OCI-LY7 (cell line): Measurements from ENCODE around the gene AHR. TPM values are rescaled to one million over a fixed set of nuclear protein-coding genes. Genes with fewer than 3 reads are reported as not detected.

Source experiments
- BruUV-seq: library from RNA; stranded (reverse); fragments of 400-500 nt; replicated peaks from 2 replicates; lab custom pipeline; 2021; lab: Mats Ljungman, UMichigan
- CTCF ChIA-PET: fragments of 300-600 bp; sonication (Branson Sonifier 250); formaldehyde crosslinking; loops from one replicate; lab custom pipeline; 2022; ENCODE audit warnings: antibody characterized with exemption; ENCODE audit not compliant: unreplicated experiment; lab: Charles Lee
- POLR2A ChIA-PET: fragments of 300-600 bp; sonication (Branson Sonifier 250); formaldehyde crosslinking; loops from one replicate; lab custom pipeline; 2022; ENCODE audit warnings: antibody characterized with exemption; lab: Charles Lee
- DNase-seq: peaks from one replicate; pipeline ENCODE4 v3.0.0-alpha.2; 2015; ENCODE audit warnings: low spot score
- H2AFZ ChIP-seq: fragments of 200-600 bp; sonication (generic), shearing (Covaris generic); 2 replicates; pipeline ENCODE4 v1.6.1; 2014; ENCODE audit warnings: mild to moderate bottlenecking, antibody characterized with exemption, low read length, moderate library complexity
- H3K27ac ChIP-seq: fragments of 200-600 bp; sonication (generic); 2 replicates; pipeline ENCODE4 v1.5.1; 2014; ENCODE audit warnings: mixed run types, low read depth, mild to moderate bottlenecking, moderate library complexity, low read length, inconsistent platforms; ENCODE audit not compliant: poor library complexity, severe bottlenecking
- H3K36me3 ChIP-seq: fragments of 200-600 bp; sonication (generic); 2 replicates; pipeline ENCODE4 v1.6.1; 2014; ENCODE audit warnings: mild to moderate bottlenecking, antibody characterized with exemption, low read length, moderate library complexity, mixed read lengths; ENCODE audit not compliant: insufficient read depth
- H3K4me1 ChIP-seq: fragments of 200-600 bp; sonication (generic); 2 replicates; pipeline ENCODE4 v1.5.1; 2014; ENCODE audit warnings: mild to moderate bottlenecking, low read length; ENCODE audit not compliant: insufficient read depth, poor library complexity, severe bottlenecking
- H3K4me2 ChIP-seq: fragments of 200-600 bp; sonication (generic); 2 replicates; pipeline ENCODE4 v1.6.1; 2014; ENCODE audit warnings: mild to moderate bottlenecking, low read length
- H3K4me3 ChIP-seq: fragments of 200-600 bp; sonication (generic); 2 replicates; pipeline ENCODE4 v1.5.1; 2014; ENCODE audit warnings: mild to moderate bottlenecking, low read depth, low read length; ENCODE audit not compliant: poor library complexity, severe bottlenecking
- H3K79me2 ChIP-seq: fragments of 200-600 bp; sonication (generic); 2 replicates; pipeline ENCODE4 v1.6.1; 2016; ENCODE audit warnings: low read depth, mild to moderate bottlenecking, low read length, moderate library complexity, mixed read lengths; ENCODE audit not compliant: insufficient read depth
- H3K9me2 ChIP-seq: fragments of 200-600 bp; sonication (generic); 2 replicates; pipeline ENCODE4 v1.6.1; 2016; ENCODE audit warnings: mild to moderate bottlenecking, low read length, mixed read lengths; ENCODE audit not compliant: insufficient read depth
- H3K9me3 ChIP-seq: fragments of 200-600 bp; sonication (generic); 2 replicates; pipeline ENCODE4 v1.6.1; 2014; ENCODE audit warnings: mild to moderate bottlenecking, mixed run types, low read length, mixed read lengths
- H4K20me1 ChIP-seq: fragments of 200-600 bp; sonication (generic); 2 replicates; pipeline ENCODE4 v1.6.1; 2014; ENCODE audit warnings: mild to moderate bottlenecking, antibody characterized with exemption, low read length, moderate library complexity, mixed read lengths; ENCODE audit not compliant: insufficient read depth
- EZH2phosphoT487 ChIP-seq: fragments of 200-600 bp; sonication (generic); IDR thresholded peaks from 2 replicates; pipeline ENCODE4 v1.6.1; 2018; ENCODE audit warnings: low read depth, borderline replicate concordance, mild to moderate bottlenecking, mixed run types, antibody characterized with exemption, low read length, moderate library complexity, mixed read lengths
- intact Hi-C: fragments of 100-400 bp; cut with micrococcal nuclease; formaldehyde crosslinking; loops from one replicate; pipeline ENCODE4 v1.10.0; 2022; ENCODE audit not compliant: unreplicated experiment
- total RNA-seq, 2 experiments: library from RNA; depleted of rRNA in 1 of 2; stranded (reverse); fragments of >200 nt in 1 of 2; shearing (Covaris generic) in 1 of 2; gene quantifications; 2 replicates each; pipeline ENCODE4 v1.2.3, GENCODE V29; 2014 to 2022
- TF ChIP-seq, protein P1 (sequence below): fragments of 200-600 bp; sonication (generic); conservative IDR thresholded peaks from 2 replicates; pipeline ENCODE4 v1.5.1; 2014; ENCODE audit warnings: mild to moderate bottlenecking, antibody characterized with exemption, low read length, moderate library complexity, mixed read lengths

AHR gene
- total RNA-seq, 2 experiments from 2014 or later = not detected

DNA sequence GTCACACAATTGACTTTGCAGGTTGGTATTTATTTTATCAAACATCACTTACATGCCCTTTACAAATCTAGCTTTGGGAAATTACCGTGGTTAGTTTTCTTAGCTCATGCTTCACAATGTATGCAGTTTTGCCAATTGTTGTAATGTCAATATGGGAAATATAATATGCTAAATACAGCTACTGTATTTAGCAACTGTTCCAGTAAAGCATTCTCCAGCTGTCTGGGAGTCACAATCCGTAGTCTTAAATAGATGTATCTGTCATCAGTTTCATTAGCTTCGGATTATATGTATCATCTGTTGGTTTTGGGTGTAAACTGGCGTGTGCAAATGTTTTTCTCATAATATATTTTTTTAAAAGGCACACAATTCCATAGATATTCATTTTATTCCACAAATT, 19.4 kb upstream of the AHR start:
- ChIA-PET POLR2A (no interaction called here), CTCF (no interaction called here)
- no peak overlapping the region for H3K4me2 ChIP-seq
- BruUV-seq = no TSS peak
- no peaks in the 10 kb centered on the region for H3K9me3 ChIP-seq
- DNase-seq = no peak
- no peak overlapping the region for H3K4me3 ChIP-seq
- no peak overlapping the region for H2AFZ ChIP-seq
- H3K4me1 ChIP-seq = no peaks in the 10 kb centered on the region
- no peaks in the 10 kb centered on the region for H3K79me2 ChIP-seq
- H3K36me3 ChIP-seq = no peaks in the 10 kb centered on the region
- H4K20me1 ChIP-seq = no peaks in the 10 kb centered on the region
- no peak overlapping the region for H3K27ac ChIP-seq
- no peaks in the 10 kb centered on the region for H3K9me2 ChIP-seq
- no peak for TF ChIP-seq EZH2phosphoT487
- TF ChIP-seq, protein P1, sequence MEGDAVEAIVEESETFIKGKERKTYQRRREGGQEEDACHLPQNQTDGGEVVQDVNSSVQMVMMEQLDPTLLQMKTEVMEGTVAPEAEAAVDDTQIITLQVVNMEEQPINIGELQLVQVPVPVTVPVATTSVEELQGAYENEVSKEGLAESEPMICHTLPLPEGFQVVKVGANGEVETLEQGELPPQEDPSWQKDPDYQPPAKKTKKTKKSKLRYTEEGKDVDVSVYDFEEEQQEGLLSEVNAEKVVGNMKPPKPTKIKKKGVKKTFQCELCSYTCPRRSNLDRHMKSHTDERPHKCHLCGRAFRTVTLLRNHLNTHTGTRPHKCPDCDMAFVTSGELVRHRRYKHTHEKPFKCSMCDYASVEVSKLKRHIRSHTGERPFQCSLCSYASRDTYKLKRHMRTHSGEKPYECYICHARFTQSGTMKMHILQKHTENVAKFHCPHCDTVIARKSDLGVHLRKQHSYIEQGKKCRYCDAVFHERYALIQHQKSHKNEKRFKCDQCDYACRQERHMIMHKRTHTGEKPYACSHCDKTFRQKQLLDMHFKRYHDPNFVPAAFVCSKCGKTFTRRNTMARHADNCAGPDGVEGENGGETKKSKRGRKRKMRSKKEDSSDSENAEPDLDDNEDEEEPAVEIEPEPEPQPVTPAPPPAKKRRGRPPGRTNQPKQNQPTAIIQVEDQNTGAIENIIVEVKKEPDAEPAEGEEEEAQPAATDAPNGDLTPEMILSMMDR = no peak
- intact Hi-C loops = no loop called here

DNA sequence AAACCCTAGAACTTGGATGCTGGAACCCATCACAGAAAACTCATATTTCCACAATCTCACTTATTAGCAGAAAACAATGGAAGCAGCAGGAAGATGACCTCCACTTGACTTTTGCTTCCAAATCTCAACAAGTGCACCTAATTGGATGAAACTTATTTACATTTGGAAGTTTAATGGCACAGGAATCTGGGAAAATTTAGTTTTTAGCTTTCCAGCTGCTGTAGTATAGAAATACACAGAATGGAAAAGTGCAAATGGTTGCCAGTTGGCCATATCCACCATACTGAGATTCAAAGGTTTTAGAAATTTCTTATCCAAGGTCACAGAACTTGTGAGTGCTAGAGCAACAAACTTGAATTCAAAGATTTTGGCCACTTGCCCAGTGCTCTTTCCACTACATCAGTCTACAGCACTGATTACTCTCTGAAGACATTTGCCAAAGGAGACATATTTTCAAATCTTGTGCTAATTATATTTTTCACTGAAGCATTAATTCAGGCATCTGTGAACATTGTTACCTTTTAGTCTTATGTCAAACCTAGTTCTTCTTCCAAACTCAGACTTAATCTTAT, 9.3 kb upstream of the AHR start:
- no TSS peak for BruUV-seq
- H3K4me2 ChIP-seq = no peak overlapping the region
- CTCF ChIA-PET = no interaction called here
- no peak overlapping the region for H2AFZ ChIP-seq
- no peaks in the 10 kb centered on the region for H3K4me1 ChIP-seq
- H4K20me1 ChIP-seq = no peaks in the 10 kb centered on the region
- POLR2A ChIA-PET = no interaction called here
- H3K4me3 ChIP-seq = no peak overlapping the region
- intact Hi-C loops = no loop called here
- no peaks in the 10 kb centered on the region for H3K9me3 ChIP-seq
- no peak for DNase-seq
- H3K9me2 ChIP-seq = no peaks in the 10 kb centered on the region
- no peaks in the 10 kb centered on the region for H3K79me2 ChIP-seq
- TF ChIP-seq, protein P1 = no peak
- TF ChIP-seq EZH2phosphoT487 = no peak
- no peak overlapping the region for H3K27ac ChIP-seq
- H3K36me3 ChIP-seq = no peaks in the 10 kb centered on the region

DNA sequence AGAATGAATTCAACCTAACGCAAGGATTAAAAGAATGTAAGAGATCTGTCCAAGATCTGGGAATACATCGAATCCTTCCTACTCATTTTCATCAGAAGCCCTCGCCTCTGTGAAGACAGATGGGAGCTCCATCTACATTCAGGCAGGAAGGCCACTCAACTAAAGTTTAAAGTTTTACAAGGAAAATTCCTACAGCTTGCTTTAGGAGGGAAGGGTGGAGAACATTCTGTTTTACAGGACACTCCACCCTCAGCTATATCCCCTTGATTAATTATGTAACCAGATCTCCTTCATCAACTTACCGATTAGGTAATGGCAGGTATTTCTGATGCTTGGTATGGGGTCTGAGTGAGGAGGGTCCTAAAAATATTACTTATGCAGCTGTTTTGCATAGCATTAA, 5.6 kb upstream of the AHR start:
- no TSS peak for BruUV-seq
- H3K9me3 ChIP-seq = no peaks in the 10 kb centered on the region
- H2AFZ ChIP-seq = no peak overlapping the region
- no peak overlapping the region for H3K27ac ChIP-seq
- intact Hi-C loops = no loop called here
- DNase-seq = no peak
- H3K9me2 ChIP-seq = no peaks in the 10 kb centered on the region
- H3K4me2 ChIP-seq = no peak overlapping the region
- H3K36me3 ChIP-seq = no peaks in the 10 kb centered on the region
- ChIA-PET POLR2A (no interaction called here), CTCF (interaction anchor here (0.6 kb wide), 1 partner anchor 797 kb away, joined by 3 read pairs; no protein-coding TSS in a partner anchor)
- no peak overlapping the region for H3K4me3 ChIP-seq
- no peak for TF ChIP-seq EZH2phosphoT487
- TF ChIP-seq, protein P1 = no peak
- no peaks in the 10 kb centered on the region for H4K20me1 ChIP-seq
- H3K4me1 ChIP-seq = no peaks in the 10 kb centered on the region
- H3K79me2 ChIP-seq = no peaks in the 10 kb centered on the region
